Smooth muscle cell (in vitro differentiated cells): ENCODE measurements around the gene SPON1. TPM values are rescaled to one million over a fixed set of nuclear protein-coding genes. Genes with fewer than 3 reads are reported as not detected.

Experiments used
- DNase-seq: peaks from one replicate; lab custom pipeline; 2025; ENCODE audit not compliant: unreplicated experiment; lab: John Stamatoyannopoulos, UW
- H2AFZ ChIP-seq: fragments of 200-600 bp; sonication (generic); 2 replicates; pipeline ENCODE4 v1.6.0; 2016; ENCODE audit warnings: antibody characterized with exemption, low read depth, mild to moderate bottlenecking
- H3F3A ChIP-seq: fragments of 200-600 bp; sonication (generic); 2 replicates; pipeline ENCODE4 v1.6.0; 2017; ENCODE audit warnings: antibody characterized with exemption, low read depth
- H3K27ac ChIP-seq: fragments of 200-600 bp; sonication (generic); 2 replicates; pipeline ENCODE4 v1.5.1; 2016; ENCODE audit warnings: low read depth, mild to moderate bottlenecking
- H3K27me3 ChIP-seq: fragments of 200-600 bp; sonication (generic); 2 replicates; pipeline ENCODE4 v1.6.1; 2016; ENCODE audit warnings: low read depth, mild to moderate bottlenecking
- H3K36me3 ChIP-seq: fragments of 200-600 bp; sonication (generic); 2 replicates; pipeline ENCODE4 v1.5.1; 2016; ENCODE audit warnings: low read depth
- H3K4me1 ChIP-seq: fragments of 200-600 bp; sonication (generic); 2 replicates; pipeline ENCODE4 v1.5.1; 2016; ENCODE audit warnings: low read depth
- H3K4me2 ChIP-seq: fragments of 200-600 bp; sonication (generic); 2 replicates; pipeline ENCODE4 v1.6.0; 2016; ENCODE audit warnings: mild to moderate bottlenecking
- H3K4me3 ChIP-seq: fragments of 200-600 bp; sonication (generic); 2 replicates; pipeline ENCODE4 v1.5.1; 2016; ENCODE audit warnings: mild to moderate bottlenecking
- H3K79me2 ChIP-seq: fragments of 200-600 bp; sonication (generic); 2 replicates; pipeline ENCODE4 v1.6.0; 2016; ENCODE audit warnings: low read depth, mild to moderate bottlenecking
- H3K9ac ChIP-seq: fragments of 200-600 bp; sonication (generic); 2 replicates; pipeline ENCODE4 v1.6.0; 2016; ENCODE audit warnings: low read depth
- H3K9me3 ChIP-seq: fragments of 200-600 bp; sonication (generic); replicated peaks from 2 replicates; pipeline ENCODE4 v1.5.1; 2016; ENCODE audit warnings: low read depth
- H4K20me1 ChIP-seq: fragments of 200-600 bp; sonication (generic); 2 replicates; pipeline ENCODE4 v1.6.0; 2016; ENCODE audit warnings: low read depth
- WGBS: methylation state at CpG from one replicate; pipeline ENCODE4 v1.1.7; 2016; ENCODE audit warnings: low lambda C conversion rate; 5-methylcytosine and 5-hydroxymethylcytosine counted together
- polyA plus RNA-seq: library from polyadenylated mRNA; unstranded; fragments of >200 nt; fragmentation: Nextera tagmentation; extraction: Ambion mirVana; gene quantifications from 2 replicates; pipeline ENCODE4 v1.2.1, GENCODE V29; 2016
- total RNA-seq: library from RNA; depleted of rRNA; stranded (reverse); fragments of >200 nt; gene quantifications from 2 replicates; pipeline ENCODE4 v1.2.3, GENCODE V29; 2014
- TF ChIP-seq, protein P1 (sequence below): fragments of 200-600 bp; sonication (generic); IDR thresholded peaks from 2 replicates; pipeline ENCODE4 v1.5.1; 2017; ENCODE audit warnings: borderline replicate concordance, mild to moderate bottlenecking, antibody characterized with exemption; ENCODE audit not compliant: insufficient read depth, poor library complexity, severe bottlenecking

Gene SPON1
- total and polyA plus RNA-seq, 2 experiments from 2014 or later: 38.0 to 40.6 TPM

DNA sequence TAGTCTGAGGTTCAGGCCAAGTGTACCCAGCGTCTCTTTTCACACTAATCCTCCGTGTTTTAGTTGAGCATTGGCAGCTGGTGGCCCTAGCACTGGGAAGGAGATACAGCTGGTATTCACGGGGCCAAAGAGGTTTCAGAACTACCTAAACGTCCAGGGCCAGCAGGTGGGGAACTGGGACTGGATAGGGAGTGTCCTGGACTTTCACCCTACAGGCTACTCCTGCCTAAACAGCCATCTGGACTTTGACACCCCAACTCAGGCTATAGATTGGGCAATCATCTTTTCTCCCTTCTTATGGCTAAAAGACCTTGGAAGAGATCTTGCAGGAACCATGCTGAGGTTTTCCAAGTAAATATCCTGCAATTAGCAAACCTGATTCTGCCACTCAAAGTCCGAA is 2.8 kb downstream of the SPON1 start:
- TF ChIP-seq, protein P1, sequence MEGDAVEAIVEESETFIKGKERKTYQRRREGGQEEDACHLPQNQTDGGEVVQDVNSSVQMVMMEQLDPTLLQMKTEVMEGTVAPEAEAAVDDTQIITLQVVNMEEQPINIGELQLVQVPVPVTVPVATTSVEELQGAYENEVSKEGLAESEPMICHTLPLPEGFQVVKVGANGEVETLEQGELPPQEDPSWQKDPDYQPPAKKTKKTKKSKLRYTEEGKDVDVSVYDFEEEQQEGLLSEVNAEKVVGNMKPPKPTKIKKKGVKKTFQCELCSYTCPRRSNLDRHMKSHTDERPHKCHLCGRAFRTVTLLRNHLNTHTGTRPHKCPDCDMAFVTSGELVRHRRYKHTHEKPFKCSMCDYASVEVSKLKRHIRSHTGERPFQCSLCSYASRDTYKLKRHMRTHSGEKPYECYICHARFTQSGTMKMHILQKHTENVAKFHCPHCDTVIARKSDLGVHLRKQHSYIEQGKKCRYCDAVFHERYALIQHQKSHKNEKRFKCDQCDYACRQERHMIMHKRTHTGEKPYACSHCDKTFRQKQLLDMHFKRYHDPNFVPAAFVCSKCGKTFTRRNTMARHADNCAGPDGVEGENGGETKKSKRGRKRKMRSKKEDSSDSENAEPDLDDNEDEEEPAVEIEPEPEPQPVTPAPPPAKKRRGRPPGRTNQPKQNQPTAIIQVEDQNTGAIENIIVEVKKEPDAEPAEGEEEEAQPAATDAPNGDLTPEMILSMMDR: no peak
- H3K27me3 ChIP-seq: peaks cover 41% of the 10 kb centered on the region

DNA sequence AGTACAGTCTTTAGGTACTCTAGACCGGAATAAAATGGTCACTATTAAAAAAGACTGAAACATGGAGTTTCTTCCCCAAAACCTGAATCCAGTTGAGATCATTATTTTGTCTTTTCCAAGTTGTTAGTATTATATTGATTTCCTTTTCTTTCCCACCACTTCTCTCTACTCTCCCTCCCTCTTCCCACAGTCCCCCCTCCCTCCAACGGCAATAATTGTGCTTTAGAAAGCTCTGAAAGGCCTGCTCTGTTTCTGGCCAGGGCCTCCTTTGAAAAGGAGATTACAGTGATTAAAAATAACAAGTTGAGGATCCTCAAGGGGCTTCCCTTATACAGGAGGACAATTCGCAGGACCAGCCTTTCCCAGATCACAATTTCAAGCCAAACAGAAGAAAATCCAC is 3.5 kb downstream of the SPON1 start:
- H3K4me2 ChIP-seq: peak overlapping the region; percentile 94
- no peaks in the 10 kb centered on the region for H3K36me3 ChIP-seq
- H3K9ac ChIP-seq: no peak overlapping the region
- no peaks in the 10 kb centered on the region for H3F3A ChIP-seq
- H3K27ac ChIP-seq: peak overlapping the region; percentile 30
- H4K20me1 ChIP-seq: no peaks in the 10 kb centered on the region
- peaks cover 47% of the 10 kb centered on the region for H3K4me1 ChIP-seq
- WGBS: 42% methylated on average over 3 of the region's 3 CpGs
- peak overlapping the region; percentile 60 for H3K4me3 ChIP-seq
- H3K79me2 ChIP-seq: peaks cover 31% of the 10 kb centered on the region
- TF ChIP-seq, protein P1: no peak
- H3K27me3 ChIP-seq: peaks cover 38% of the 10 kb centered on the region
- DNase-seq: no peak
- peak overlapping the region; percentile 64 for H2AFZ ChIP-seq
- no peaks in the 10 kb centered on the region for H3K9me3 ChIP-seq

More for the DNA sequence above, 2.8 kb downstream of the SPON1 start:
- Histone ChIP-seq H3K4me3 (peak overlapping the region; percentile 60), H3K9ac (no peak overlapping the region), H3K4me2 (peak overlapping the region; percentile 94), H3K4me1 (peaks cover 46% of the 10 kb centered on the region), H3K27ac (peak overlapping the region; percentile 30), H2AFZ (peak overlapping the region; percentile 64), H3F3A (no peaks in the 10 kb centered on the region), H3K9me3 (no peaks in the 10 kb centered on the region), H3K36me3 (no peaks in the 10 kb centered on the region), H3K79me2 (peaks cover 31% of the 10 kb centered on the region), H4K20me1 (no peaks in the 10 kb centered on the region)
- 46% methylated on average over 5 of the region's 5 CpGs for WGBS
- DNase-seq: no peak

DNA sequence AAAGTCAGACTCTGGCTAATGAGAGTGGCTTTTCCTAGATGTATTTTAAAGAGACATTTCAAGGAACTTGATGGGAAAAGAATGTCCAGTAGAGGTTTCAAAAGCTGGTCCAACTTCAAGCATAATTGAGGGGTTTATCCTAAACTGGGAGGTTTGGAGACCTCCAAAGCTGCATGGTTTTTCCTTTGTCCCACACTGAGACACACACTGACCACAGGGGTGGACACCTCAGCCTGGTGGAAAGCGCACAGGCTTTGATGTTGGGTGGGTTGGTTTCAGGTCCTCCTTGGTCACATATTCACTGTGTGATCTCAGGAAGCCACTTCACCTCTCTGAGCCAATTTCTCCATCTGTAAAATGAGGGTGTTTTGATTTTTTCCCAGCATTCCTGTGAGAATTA is 4.0 kb downstream of the SPON1 start:
- peak overlapping the region; percentile 30 for H3K27ac ChIP-seq
- H3K9me3 ChIP-seq: no peaks in the 10 kb centered on the region
- peaks cover 50% of the 10 kb centered on the region for H3K4me1 ChIP-seq
- DNase-seq: no peak
- H2AFZ ChIP-seq: no peak overlapping the region
- TF ChIP-seq, protein P1: no peak
- no peak overlapping the region for H3K9ac ChIP-seq
- peak overlapping the region; percentile 60 for H3K4me3 ChIP-seq
- peaks cover 37% of the 10 kb centered on the region for H3K27me3 ChIP-seq
- H3F3A ChIP-seq: no peaks in the 10 kb centered on the region
- H3K79me2 ChIP-seq: peaks cover 31% of the 10 kb centered on the region
- no peaks in the 10 kb centered on the region for H4K20me1 ChIP-seq
- H3K36me3 ChIP-seq: no peaks in the 10 kb centered on the region
- 92% methylated on average over 1 of the region's 1 CpG for WGBS
- peak overlapping the region; percentile 94 for H3K4me2 ChIP-seq

DNA sequence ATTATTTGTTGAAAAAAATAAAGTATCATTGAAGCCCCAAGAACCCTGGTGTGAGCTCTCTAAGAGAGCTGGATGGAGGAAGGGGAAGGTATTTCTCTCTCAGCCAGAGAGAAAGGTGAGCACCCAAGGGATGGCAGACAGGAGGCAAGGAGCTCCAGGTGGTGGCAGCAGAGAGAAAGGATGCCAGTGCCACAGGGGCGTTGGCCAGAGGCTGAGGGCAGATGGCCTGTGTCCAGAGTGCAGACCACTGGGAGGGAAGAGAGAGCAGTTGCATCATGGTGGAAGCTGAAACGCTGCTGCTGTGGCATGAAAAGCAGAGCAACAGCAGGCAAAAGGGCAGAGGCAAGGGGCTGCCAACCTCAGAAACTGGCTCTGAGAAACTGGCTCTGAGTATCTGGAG is 8.5 kb downstream of the SPON1 start:
- no peak overlapping the region for H3K27ac ChIP-seq
- H3F3A ChIP-seq: peaks cover 7% of the 10 kb centered on the region
- TF ChIP-seq, protein P1: peak; percentile 16
- H3K4me3 ChIP-seq: no peak overlapping the region
- H3K4me2 ChIP-seq: peak overlapping the region; percentile 6
- H3K9me3 ChIP-seq: no peaks in the 10 kb centered on the region
- peaks cover 1% of the 10 kb centered on the region for H3K27me3 ChIP-seq
- peaks cover 23% of the 10 kb centered on the region for H3K79me2 ChIP-seq
- H4K20me1 ChIP-seq: no peaks in the 10 kb centered on the region
- H2AFZ ChIP-seq: no peak overlapping the region
- H3K4me1 ChIP-seq: peaks cover 44% of the 10 kb centered on the region
- no peaks in the 10 kb centered on the region for H3K36me3 ChIP-seq
- WGBS: 42% methylated on average over 2 of the region's 2 CpGs
- no peak overlapping the region for H3K9ac ChIP-seq
- DNase-seq: no peak
